Nephron (organoid): ENCODE results near the gene TMEM14A.

ENCODE experiments used
- H3K27ac Mint-ChIP-seq, 3 experiments: 2 replicates each; pipeline ENCODE4 v1.8.0; 2020; ENCODE audit warnings: mixed read lengths in 3 of 3, mild to moderate bottlenecking in 2 of 3, moderate library complexity in 1 of 3
- H3K27me3 Mint-ChIP-seq: 2 replicates; pipeline ENCODE4 v1.8.0; 2021; ENCODE audit warnings: low read depth, mild to moderate bottlenecking, moderate library complexity, mixed read lengths
- H3K36me3 Mint-ChIP-seq: 2 replicates; pipeline ENCODE4 v1.8.0; 2020; ENCODE audit warnings: low read depth, mixed read lengths
- H3K4me1 Mint-ChIP-seq: 2 replicates; pipeline ENCODE4 v1.8.0; 2020; ENCODE audit warnings: mixed read lengths
- H3K4me3 Mint-ChIP-seq, 3 experiments: 2 replicates each; pipeline ENCODE4 v1.8.0; 2020; ENCODE audit warnings: mild to moderate bottlenecking in 3 of 3, mixed read lengths in 3 of 3, moderate library complexity in 2 of 3
- H3K9me3 Mint-ChIP-seq: 2 replicates; pipeline ENCODE4 v1.8.0; 2020; ENCODE audit warnings: mixed read lengths
- TF ChIP-seq, protein P1 (sequence below), 3 experiments: fragments of 200-600 bp; sonication (generic); IDR thresholded peaks; one replicate each; pipeline ENCODE4 v1.5.0; 2021; ENCODE audit warnings: antibody characterized with exemption in 3 of 3; ENCODE audit not compliant: unreplicated experiment in 3 of 3

Gene TMEM14A

DNA sequence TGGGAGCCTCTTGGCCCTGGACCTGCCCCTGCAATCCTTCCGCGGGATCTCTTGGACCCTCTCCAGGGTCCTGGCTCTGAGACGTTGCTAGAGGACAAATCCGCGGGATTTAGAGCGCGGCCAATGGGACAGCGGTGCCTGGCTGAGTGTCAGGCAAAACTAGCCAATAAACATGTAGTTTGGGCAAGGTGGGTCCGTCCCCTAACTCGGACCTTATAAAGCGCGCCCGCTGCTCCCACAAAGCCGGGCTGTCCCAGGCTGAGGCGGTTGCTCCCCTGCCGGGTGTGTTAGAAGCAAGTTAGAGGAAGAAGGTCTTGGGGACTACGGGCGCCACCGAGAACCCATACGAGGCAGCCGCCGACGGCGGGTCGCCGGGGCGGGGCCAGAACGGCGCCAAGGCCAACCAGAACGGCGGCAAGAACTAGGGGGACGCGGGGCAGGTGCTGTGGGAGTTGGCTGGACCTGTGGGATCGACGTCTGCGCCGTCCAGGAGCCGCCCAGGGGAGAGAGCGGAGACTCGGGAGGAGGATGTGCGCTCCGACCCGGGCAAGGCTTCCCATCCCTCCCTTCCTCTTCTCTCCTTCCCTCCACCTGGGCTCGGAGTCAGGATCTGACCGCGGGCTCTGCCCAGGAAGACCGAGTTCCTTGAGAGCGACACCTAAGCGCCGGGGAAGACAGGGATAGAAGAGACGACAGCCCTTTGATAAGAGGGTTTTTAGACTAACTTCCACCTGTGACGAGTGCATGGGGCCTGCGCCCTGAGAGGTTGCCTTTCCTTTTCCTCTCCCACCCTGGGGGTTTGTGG is 6.5 kb upstream of the TMEM14A start:
- TF ChIP-seq, protein P1, sequence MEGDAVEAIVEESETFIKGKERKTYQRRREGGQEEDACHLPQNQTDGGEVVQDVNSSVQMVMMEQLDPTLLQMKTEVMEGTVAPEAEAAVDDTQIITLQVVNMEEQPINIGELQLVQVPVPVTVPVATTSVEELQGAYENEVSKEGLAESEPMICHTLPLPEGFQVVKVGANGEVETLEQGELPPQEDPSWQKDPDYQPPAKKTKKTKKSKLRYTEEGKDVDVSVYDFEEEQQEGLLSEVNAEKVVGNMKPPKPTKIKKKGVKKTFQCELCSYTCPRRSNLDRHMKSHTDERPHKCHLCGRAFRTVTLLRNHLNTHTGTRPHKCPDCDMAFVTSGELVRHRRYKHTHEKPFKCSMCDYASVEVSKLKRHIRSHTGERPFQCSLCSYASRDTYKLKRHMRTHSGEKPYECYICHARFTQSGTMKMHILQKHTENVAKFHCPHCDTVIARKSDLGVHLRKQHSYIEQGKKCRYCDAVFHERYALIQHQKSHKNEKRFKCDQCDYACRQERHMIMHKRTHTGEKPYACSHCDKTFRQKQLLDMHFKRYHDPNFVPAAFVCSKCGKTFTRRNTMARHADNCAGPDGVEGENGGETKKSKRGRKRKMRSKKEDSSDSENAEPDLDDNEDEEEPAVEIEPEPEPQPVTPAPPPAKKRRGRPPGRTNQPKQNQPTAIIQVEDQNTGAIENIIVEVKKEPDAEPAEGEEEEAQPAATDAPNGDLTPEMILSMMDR (IDR thresholded peaks at IDR 0.05; ENCODE audit: unreplicated experiment in 3 of 3): no peak
- H3K27me3 Mint-ChIP-seq: no peaks in the 10 kb centered on the region
- H3K4me1 Mint-ChIP-seq: peaks cover 4% of the 10 kb centered on the region
- no peak overlapping the region for H3K4me3 Mint-ChIP-seq
- no peak overlapping the region for H3K27ac Mint-ChIP-seq
- no peaks in the 10 kb centered on the region for H3K9me3 Mint-ChIP-seq
- peaks cover 9% of the 10 kb centered on the region for H3K36me3 Mint-ChIP-seq

- no peak overlapping the region for H3K4me3 Mint-ChIP-seq
- no peaks in the 10 kb centered on the region for H3K9me3 Mint-ChIP-seq
- H3K4me1 Mint-ChIP-seq: peaks cover 8% of the 10 kb centered on the region
- no peak overlapping the region for H3K27ac Mint-ChIP-seq
- peaks cover 9% of the 10 kb centered on the region for H3K36me3 Mint-ChIP-seq
- no peaks in the 10 kb centered on the region for H3K27me3 Mint-ChIP-seq
- TF ChIP-seq, protein P1 (IDR thresholded peaks at IDR 0.05; ENCODE audit: unreplicated experiment in 3 of 3): no peak
Measured at GRCh38 chr6:52664991-52665686, 5.8 kb upstream of the TMEM14A start.

- H3K36me3 Mint-ChIP-seq: peaks cover 9% of the 10 kb centered on the region
- TF ChIP-seq, protein P1 (IDR thresholded peaks at IDR 0.05; ENCODE audit: unreplicated experiment in 3 of 3): no peak
- peaks cover 13% of the 10 kb centered on the region for H3K4me1 Mint-ChIP-seq
- no peaks in the 10 kb centered on the region for H3K27me3 Mint-ChIP-seq
- no peak overlapping the region for H3K4me3 Mint-ChIP-seq
- H3K27ac Mint-ChIP-seq: no peak overlapping the region
- H3K9me3 Mint-ChIP-seq: no peaks in the 10 kb centered on the region
Measured at GRCh38 chr6:52666071-52666470, 4.8 kb upstream of the TMEM14A start.

GRCh38 chr6:52666523-52666922 is 4.4 kb upstream of the TMEM14A start:
- peaks cover 9% of the 10 kb centered on the region for H3K36me3 Mint-ChIP-seq
- TF ChIP-seq, protein P1 (IDR thresholded peaks at IDR 0.05; ENCODE audit: unreplicated experiment in 3 of 3): no peak
- peaks cover 16% of the 10 kb centered on the region for H3K4me1 Mint-ChIP-seq
- no peaks in the 10 kb centered on the region for H3K27me3 Mint-ChIP-seq
- H3K27ac Mint-ChIP-seq: no peak overlapping the region
- no peaks in the 10 kb centered on the region for H3K9me3 Mint-ChIP-seq
- H3K4me3 Mint-ChIP-seq: peak overlapping the region in 1 of 3 experiments; percentile 13

DNA sequence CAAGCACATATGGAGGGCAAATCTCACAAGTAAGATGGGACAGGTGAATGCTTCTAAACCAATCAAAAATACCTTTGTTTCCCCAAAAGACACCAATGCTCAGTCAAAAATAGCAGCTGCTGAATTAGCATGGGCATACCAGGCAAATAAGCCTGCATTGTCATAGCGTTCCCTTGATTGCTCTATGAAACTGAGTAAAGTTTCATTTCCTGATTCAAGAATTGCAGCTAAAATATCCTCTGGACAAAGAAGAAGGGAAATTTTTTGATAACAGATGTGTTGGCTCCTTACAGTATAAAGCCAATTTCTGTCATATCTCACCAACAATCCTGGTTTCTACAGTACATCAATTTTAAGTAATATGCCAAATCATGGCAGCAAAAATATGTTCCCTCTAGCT is 3.3 kb upstream of the TMEM14A start:
- H3K27me3 Mint-ChIP-seq: no peaks in the 10 kb centered on the region
- H3K4me3 Mint-ChIP-seq: peak overlapping the region in 1 of 3 experiments; percentile 69
- H3K27ac Mint-ChIP-seq: no peak overlapping the region
- H3K4me1 Mint-ChIP-seq: peaks cover 20% of the 10 kb centered on the region
- H3K9me3 Mint-ChIP-seq: no peaks in the 10 kb centered on the region
- TF ChIP-seq, protein P1 (IDR thresholded peaks at IDR 0.05; ENCODE audit: unreplicated experiment in 3 of 3): no peak
- H3K36me3 Mint-ChIP-seq: peaks cover 9% of the 10 kb centered on the region
